NCI-H2227 treated with DMSO at 0.1 percent for 48 hours (cell line): ENCODE data around the gene BLM.
"Not testable (repeated sequence)": the region's sequence is repeated elsewhere in the genome, so short reads cannot be mapped to it uniquely, and the experiment has no call there.

ENCODE experiments used
- DNase-seq: peaks from one replicate; lab custom pipeline; 2025; lab: John Stamatoyannopoulos, UW

The BLM gene

DNA sequence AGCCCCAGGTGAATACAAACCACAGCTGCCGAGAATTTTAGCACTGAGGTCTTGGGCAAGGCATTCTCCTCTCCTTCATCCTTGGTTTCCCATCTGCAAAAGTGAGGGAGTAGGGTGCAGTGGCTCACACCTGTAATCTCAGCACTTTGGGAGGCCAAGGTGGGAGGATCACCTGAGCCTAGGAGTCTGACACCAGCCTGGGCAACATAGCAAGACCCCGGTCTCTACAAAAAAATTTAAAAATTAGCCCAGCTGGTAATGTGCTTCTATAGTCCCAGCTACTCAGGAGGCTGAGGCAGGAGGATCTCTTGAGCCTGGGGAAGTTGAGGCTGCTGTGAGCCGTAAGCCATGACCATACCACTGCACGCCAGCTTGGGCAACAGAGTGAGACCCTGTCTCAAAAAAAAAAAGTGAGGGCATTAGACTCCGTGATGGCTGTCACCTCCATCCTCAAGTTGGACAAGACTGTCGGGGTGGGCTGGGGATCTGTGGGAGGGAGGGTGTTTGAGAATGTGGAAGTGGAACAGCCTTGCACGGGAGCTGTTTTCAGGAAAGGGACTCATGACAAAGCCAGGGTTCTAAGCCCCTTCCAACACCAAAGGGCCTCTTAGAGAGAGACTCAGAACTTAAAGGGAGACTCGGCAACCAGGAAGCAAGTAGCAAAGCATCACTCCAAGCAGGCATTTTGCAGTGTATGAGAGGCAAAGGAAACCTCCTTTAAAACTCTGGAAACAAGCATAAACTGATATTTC lies 105.2 kb downstream of the BLM start:
- no peak for DNase-seq

DNA sequence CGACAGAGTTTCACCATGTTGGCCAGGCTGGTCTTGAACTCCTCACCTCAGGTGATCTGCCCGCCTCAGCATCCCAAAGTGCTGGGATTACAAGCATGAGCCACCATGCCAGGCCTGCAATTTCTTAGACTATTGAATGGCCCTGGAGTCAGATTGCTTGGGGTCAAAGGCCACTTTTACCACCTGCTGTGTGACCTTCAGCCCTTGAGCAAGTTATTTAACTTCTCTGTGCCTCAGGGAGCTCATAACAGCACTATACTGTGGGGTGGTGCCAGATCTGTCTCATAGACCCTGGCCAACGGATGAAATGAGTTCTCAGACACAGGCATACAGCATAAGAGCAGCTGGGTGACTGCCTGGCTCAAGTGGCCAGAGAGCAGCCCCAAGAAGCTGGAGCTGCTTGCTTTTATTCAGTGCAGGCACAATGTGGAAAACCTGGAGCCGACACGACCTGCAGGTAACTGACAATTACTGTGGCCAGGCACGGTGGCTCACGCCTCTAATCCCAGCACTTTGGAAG lies 106.4 kb downstream of the BLM start:
- no peak for DNase-seq

DNA sequence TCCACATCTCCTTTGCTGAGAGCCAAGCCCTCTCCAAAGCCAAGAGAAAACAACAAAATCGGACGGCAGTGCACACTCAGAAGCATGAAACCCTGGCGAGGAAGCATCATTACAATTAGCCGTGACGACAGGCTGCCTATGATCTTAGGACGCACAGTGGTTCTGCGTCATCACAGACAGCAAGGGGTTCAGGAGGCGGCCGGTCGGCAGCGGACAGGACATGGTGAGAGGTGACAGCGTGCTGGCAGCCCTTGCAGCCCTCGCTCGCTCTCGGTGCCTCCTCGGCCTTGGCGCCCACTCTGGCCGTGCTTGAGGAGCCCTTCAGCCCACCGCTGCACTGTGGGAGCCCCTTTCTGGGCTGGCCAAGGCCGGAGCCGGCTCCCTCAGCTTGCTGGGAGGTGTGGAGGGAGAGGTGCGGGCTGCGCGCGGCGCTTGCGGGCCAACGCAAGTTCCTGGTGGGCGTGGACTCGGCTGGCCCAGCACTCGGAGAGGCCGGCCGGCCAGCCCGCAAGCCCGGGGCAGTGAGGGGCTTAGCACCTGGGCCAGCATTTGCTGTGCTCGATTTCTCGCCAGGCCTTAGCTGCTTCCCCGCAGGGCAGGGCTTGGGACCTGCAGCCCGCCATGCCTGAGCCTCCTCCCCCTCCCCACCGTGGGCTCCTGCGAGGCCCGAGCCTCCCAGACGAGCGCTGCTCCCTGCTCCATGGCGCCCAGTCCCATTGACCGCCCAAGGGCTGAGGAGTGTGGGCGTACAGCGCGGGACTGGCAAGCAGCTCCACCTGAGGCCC lies 108.2 kb downstream of the BLM start:
- DNase-seq, result not testable (repeated sequence)

GRCh38 chr15:90826206-90826885 lies 109.2 kb downstream of the BLM start:
- not testable (repeated sequence) for DNase-seq

DNA sequence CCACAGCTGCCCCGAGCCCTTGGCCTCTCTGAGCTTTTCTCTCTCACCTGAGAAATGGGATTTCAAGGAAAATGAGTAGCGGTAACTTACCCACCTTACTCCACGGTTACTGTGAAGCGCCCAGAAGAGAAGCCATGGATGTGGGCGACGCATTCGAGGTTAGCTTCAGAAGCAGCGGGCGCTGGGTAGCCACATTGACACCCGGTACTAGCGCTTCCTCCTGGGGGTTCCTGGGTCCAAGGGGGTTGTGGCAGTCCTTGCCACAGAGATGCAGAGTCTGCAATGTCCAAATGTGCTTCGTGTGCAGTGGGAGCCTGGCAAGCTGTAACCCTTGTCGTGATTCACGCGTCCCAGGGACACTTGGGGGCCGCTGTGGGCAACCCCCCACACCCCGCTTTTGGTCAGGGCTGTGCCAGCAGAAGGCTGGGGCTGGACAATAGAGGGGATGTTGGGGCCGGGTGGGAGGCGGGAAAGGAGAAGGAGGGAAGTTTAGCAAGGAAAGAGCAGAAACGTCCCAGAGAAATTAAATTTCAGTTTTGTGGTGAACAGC lies 109.8 kb downstream of the BLM start:
- DNase-seq, result no peak

GRCh38 chr15:90828111-90828510 lies 111.0 kb downstream of the BLM start:
- DNase-seq, result no peak

GRCh38 chr15:90829126-90829525 lies 112.0 kb downstream of the BLM start:
- DNase-seq, result no peak

DNA sequence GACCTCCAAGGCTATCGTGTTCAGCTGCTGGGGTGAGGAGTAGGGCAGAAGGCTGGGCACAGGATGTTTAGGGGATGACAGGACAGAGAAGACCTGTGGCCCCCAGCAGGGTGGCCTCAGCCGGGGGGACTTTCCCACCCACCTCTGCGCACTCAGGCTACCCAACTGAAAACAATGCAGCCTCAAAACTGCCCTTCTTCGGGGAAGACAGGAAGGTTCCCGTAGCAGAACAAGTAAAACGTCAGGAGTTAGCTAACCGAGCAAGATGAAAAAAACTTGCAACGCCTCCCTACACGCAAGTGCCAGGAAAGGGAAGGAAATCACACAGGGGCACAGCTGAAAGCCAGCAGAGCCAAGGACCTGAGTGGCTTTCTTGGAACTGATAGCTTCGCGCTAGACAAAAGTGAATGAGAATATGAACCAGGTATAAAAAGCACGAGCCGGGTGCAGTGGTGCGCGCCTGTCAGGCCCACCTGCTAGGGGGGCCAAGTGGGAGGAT lies 112.8 kb downstream of the BLM start:
- no peak for DNase-seq

DNA sequence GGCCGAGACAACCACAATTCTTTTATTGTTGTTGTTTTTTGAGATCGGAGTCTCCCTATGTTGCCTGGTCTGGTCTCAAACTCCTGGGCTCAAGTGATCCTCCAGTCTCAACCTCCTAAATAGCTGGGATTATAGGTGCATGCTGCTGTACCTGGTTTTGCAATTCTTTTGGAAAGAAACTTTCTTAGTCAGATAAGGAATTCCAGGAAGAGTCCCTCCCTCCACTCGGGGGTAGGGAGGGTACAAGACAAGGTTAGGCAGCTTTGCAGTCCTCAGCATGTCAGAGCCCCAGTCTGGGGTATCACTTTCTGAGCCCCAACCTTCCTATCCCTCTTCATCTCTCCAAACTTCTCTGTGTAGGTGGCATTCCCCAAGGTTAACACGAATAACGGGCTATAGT lies 117.5 kb downstream of the BLM start:
- no peak for DNase-seq

DNA sequence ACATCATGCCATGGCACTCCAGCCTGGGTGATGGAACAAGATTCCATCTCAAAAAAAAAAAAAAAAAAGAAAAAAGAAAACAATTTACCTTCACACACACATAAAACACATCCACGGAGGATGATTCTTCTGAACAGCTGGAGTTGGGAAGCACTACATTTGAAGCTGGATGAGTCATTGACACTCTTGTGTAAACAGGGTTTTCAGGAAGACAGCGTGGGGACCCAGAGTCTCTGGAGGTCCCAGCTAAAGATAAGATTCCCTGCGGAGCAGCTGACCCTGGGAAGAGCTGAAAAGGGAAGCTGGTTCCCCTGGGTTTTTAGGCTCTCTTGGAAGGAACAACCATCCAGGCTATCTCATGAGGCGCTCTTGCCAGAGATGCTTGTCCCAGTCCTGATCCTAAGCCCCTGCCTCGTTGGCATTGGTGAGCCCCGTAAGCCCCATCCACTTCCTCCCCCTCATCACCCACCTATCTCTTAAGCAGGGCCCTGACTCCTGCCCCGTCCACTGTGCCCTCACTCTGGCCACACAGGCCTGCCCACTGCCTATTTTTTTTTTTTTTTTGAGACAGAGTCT lies 119.2 kb downstream of the BLM start:
- no peak for DNase-seq

DNA sequence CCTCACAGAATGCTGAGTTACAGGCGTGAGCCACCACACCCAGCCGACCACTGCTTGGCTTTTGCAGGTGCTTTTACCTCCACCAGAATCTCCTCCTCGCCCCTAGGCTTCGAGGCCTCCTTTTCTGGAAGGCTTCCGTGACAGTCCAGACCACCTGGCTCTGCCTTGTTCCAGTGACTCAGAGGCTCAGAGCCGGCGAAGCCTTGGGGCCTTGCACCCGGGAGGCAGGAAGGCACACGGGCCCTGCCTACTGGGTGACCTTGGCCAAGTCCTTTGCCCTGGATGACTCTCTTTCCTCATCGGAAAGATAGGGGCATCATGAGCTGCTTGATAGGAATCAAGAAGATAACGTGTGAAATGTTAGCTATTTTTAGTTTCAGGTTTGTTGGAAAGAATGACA lies 119.9 kb downstream of the BLM start:
- DNase-seq, result no peak

GRCh38 chr15:90838139-90838538 lies 121.0 kb downstream of the BLM start:
- no peak for DNase-seq

DNA sequence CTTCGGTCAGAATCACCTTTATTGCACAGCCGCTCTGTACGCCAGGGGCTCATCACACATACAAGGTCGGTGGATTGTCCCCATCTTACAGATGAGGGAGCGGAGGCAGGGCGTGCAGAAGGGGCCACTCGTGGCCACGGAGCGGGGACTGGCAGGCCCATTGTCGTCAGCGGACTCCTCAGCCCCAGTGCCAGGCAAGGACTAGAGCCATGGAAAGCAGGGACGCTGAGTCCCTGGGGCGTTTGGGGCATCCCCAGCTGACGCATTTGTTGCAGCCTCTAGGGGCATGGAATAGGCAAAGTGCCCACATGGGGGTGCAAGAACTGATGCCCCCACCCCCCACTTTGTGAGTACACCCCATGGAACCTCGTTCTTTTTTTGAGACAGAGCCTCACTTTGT lies 121.4 kb downstream of the BLM start:
- no peak for DNase-seq

DNA sequence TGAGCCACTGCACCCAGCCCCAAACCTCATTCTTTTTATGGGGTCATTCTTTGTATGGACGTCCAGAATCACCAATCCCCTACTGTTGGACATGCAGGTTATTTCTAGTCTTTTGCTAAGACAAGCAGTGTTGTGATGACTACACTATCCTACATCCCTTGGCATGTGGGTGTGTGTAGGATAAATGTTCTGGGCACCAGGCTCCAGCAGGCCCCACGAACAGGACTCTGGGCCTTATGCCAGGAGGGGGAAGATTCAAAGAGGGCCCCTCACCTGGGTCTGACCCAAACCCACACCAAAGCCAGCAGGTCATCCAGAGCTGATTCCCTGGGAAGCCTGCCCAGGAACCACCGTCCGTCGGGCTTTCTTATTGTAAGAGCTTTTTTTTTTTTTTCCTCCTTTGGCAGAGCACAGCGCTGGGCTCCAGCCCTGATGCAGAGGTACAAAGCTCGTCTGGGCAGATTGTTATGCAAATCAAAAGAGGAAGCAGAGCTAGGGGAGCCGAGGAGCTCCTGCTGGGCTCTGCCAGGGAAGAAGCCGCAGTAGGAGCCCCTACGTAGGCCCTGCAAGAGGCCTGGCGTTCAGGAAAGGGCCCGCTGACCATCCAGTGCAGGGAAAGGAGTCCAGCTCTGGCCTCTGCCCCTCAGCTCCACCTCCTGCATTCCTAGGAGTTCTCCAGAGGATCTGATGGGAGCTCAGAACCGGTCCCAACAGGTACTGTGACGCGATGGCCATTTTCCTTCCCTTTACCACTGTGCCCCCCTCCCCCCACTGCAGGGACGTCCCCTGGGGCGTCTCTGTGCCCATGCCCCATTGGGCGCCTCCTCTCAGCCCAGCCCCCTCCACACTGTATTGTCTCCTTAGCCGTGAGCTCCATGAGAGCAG lies 122.3 kb downstream of the BLM start:
- no peak for DNase-seq

- DNase-seq, result no peak
These were observed 123.2 kb downstream of the BLM start for GRCh38 chr15:90840157-90840855.

- no peak for DNase-seq
These were observed 123.8 kb downstream of the BLM start for GRCh38 chr15:90840954-90841353.

DNA sequence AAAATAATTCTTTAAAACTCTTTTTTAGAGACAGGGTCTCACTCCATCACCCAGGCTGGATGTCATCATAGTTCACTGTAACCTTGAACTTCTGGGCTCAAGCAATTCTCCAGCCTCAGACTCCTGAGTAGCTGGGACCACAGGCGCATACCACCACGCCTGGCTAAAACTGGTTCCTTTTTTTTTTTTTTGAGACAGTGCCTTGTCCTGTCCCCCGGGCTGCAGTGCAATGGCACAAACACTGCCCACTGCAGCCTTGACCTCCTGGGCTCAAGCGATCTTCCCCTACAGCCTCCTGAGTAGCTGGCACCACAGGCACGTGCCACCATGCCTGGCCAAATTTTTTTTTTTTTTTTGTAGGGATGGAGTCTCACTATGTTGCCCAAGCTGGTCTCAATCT lies 127.5 kb downstream of the BLM start:
- no peak for DNase-seq

GRCh38 chr15:90845201-90845949 lies 128.2 kb downstream of the BLM start:
- DNase-seq, result no peak

GRCh38 chr15:90849424-90849823 lies 132.3 kb downstream of the BLM start:
- not testable (repeated sequence) for DNase-seq
